Lung (tissue), 12 donors: ENCODE results near the gene FLACC1. TPM values are rescaled to one million over a fixed set of nuclear protein-coding genes. Genes with fewer than 3 reads are reported as not detected.

ENCODE experiments used
- ATAC-seq: fragments of 200-7000 bp; cut with Tn5 transposase; one replicate; pipeline ENCODE4 v1.9.1; 2020; ENCODE audit warnings: moderate number of reproducible peaks; ENCODE audit not compliant: insufficient read depth, low FRiP score
- DNase-seq, 3 donors: peaks; one replicate each; pipeline ENCODE4 v3.0.0-alpha.2; 2013 to 2017
- H3K27ac ChIP-seq, 2 donors: one replicate each; pipeline ENCODE4 v1.5.1; 2013; ENCODE audit warnings: mild to moderate bottlenecking in 2 of 2, moderate library complexity in 2 of 2, control low read depth in 1 of 2, inconsistent platforms in 1 of 2, low read depth in 1 of 2, low read length in 1 of 2
- H3K27me3 ChIP-seq, 3 donors: one replicate each; pipeline ENCODE4 v1.5.1; 2013; ENCODE audit warnings: low read length in 2 of 3; ENCODE audit not compliant: control insufficient read depth in 3 of 3, insufficient read depth in 3 of 3
- H3K36me3 ChIP-seq, 4 donors: one replicate each; pipeline ENCODE4 v1.5.1; 2013; ENCODE audit warnings: low read length in 4 of 4, mild to moderate bottlenecking in 1 of 4, moderate library complexity in 1 of 4; ENCODE audit not compliant: control insufficient read depth in 4 of 4, insufficient read depth in 4 of 4
- H3K4me1 ChIP-seq, 5 donors: one replicate each; pipeline ENCODE4 v1.5.1; 2013; ENCODE audit warnings: low read length in 5 of 5, mild to moderate bottlenecking in 2 of 5, moderate library complexity in 1 of 5; ENCODE audit not compliant: control insufficient read depth in 5 of 5, insufficient read depth in 5 of 5
- H3K4me3 ChIP-seq: one replicate; pipeline ENCODE4 v1.5.1; 2013; ENCODE audit warnings: mild to moderate bottlenecking, control low read depth, moderate library complexity
- H3K9ac ChIP-seq, 2 donors: one replicate each; pipeline ENCODE4 v1.5.1; 2013; ENCODE audit warnings: low read length in 2 of 2, control low read depth in 1 of 2; ENCODE audit not compliant: insufficient read depth in 1 of 2
- H3K9me3 ChIP-seq, 4 donors: one replicate each; pipeline ENCODE4 v1.5.1; 2013; ENCODE audit warnings: low read length in 3 of 4, mild to moderate bottlenecking in 1 of 4, moderate library complexity in 1 of 4; ENCODE audit not compliant: control insufficient read depth in 4 of 4, insufficient read depth in 3 of 4
- WGBS, 2 donors: extraction: QIAGEN DNeasy Blood & Tissue Kit; methylation state at CpG; one replicate each; pipeline ENCODE4 v1.1.7; 2013; 5-methylcytosine and 5-hydroxymethylcytosine counted together
- polyA plus RNA-seq, 2 donors: library from polyadenylated mRNA; stranded (reverse); fragments of 200-250 nt; gene quantifications; one replicate each; pipeline ENCODE4 v1.2.1, GENCODE V29; 2013
- total RNA-seq, 2 donors: library from RNA; depleted of rRNA in 1 of 2; stranded (reverse); fragments of >200 nt in 1 of 2; gene quantifications; one replicate each; pipeline ENCODE4 v1.2.1, GENCODE V29; 2014 to 2021
- TF ChIP-seq, protein P1 (sequence below): IDR thresholded peaks from 2 replicates; pipeline ENCODE4 v1.5.1; 2012; ENCODE audit warnings: mild to moderate bottlenecking; ENCODE audit errors: control extremely low read depth, extremely low read depth
- donor health status: control.
- donor health status: control.
- donor health status: Bipolar disorder and iron deficiency.
- donor health status: healthy.
- donor health status: DM: yes; HTN: yes; CAD: no.

FLACC1 gene
- total and polyA plus RNA-seq, 4 donors = 1.0 to 8.6 (median 4.9) TPM

DNA sequence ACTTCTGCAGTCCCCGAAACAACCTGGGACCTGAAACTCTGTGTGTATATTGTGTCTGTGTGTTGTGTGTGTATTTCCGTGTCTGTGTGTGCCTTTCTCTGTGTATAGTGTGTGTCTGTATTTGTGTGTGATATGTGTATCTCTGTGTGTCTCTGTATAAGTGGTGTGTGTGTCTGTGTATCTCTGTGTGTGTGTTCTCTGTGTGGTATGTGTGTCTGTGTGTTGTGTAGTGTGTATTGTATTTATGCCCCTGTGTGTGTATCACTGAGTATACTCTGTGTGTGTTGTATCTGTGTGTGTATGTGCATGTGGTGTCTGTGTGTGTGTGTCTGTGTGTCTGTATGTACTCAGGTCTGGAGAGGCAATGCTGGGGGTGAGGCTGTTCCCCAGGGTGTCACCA, 85.2 kb downstream of the FLACC1 start:
- no peak overlapping the region for H3K27ac ChIP-seq
- H3K4me3 ChIP-seq = no peak overlapping the region
- H3K9ac ChIP-seq = no peak overlapping the region
- TF ChIP-seq, protein P1, sequence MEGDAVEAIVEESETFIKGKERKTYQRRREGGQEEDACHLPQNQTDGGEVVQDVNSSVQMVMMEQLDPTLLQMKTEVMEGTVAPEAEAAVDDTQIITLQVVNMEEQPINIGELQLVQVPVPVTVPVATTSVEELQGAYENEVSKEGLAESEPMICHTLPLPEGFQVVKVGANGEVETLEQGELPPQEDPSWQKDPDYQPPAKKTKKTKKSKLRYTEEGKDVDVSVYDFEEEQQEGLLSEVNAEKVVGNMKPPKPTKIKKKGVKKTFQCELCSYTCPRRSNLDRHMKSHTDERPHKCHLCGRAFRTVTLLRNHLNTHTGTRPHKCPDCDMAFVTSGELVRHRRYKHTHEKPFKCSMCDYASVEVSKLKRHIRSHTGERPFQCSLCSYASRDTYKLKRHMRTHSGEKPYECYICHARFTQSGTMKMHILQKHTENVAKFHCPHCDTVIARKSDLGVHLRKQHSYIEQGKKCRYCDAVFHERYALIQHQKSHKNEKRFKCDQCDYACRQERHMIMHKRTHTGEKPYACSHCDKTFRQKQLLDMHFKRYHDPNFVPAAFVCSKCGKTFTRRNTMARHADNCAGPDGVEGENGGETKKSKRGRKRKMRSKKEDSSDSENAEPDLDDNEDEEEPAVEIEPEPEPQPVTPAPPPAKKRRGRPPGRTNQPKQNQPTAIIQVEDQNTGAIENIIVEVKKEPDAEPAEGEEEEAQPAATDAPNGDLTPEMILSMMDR = no peak
- H3K27me3 ChIP-seq = no peaks in the 10 kb centered on the region
- no peaks in the 10 kb centered on the region for H3K4me1 ChIP-seq
- H3K9me3 ChIP-seq = no peaks in the 10 kb centered on the region
- ATAC-seq (no peak), DNase-seq (no peak)
- H3K36me3 ChIP-seq = peaks cover 3 to 27% (median 20%) of the 10 kb centered on the region in 4 donors
- WGBS, 2 donors = 97 to 98% methylated on average over 2 of the region's 2 CpGs

DNA sequence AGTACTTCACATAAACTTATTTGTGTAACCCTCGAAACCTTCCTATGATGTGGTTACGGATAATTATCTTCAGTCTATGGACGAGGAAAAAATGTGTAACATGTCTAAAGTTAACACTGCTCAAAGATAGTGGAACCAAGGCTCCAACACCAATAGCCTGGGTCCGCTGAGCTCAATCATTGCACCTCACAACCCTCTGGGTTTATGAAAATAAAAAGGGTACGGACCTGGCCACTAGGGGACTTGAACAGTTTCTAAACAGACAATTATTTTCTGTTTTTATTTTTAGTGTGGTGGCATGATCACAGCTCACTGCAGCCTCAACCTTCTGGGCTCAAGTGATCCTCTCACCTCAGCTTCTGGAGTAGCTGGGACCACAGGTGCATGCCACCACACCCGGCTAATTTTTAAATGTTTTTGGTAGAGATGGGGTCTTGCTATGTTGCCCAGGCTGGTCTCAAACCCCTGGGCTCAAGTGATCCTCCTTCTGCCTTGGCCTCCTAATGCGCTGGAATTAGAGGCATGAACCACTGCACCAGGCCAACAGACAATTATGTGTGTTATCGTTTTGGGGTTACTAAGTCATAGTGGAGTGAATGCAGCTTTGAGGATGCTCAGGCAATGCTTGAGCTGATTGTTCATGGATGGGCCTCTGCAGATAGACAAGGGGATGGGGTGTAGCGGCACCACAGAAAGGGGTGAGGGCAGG, 86.7 kb downstream of the FLACC1 start:
- DNase-seq (no peak), ATAC-seq (no peak)
- Histone ChIP-seq H3K27me3 (no peaks in the 10 kb centered on the region), H3K9me3 (no peaks in the 10 kb centered on the region), H3K4me3 (no peak overlapping the region), H3K4me1 (no peaks in the 10 kb centered on the region), H3K36me3 (peaks cover 6 to 24% (median 15%) of the 10 kb centered on the region in 4 donors), H3K27ac (no peak overlapping the region), H3K9ac (no peak overlapping the region)
- WGBS, 2 donors = 84% methylated on average over 9 of the region's 9 CpGs
- TF ChIP-seq, protein P1 = no peak

DNA sequence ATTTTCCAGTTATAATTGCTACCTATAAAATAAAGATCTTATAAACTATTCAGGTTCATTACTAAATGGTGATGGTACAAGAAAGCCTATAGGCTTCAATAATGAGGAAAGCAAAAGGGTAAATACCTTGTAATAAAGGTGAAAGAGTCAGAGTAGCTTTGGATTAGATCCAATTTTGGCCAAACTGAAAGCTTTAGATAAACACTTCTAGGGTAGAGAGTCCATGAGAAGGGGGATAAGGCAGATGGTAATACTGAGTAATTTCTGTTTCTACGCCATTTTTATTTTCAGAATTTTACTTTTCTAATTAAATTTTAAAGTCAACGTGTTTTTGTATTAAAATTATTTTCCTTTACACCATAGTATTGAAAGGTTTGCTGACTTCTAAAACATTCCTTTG, 87.4 kb downstream of the FLACC1 start:
- Histone ChIP-seq H3K4me1 (no peaks in the 10 kb centered on the region), H3K36me3 (peaks cover 6 to 19% (median 14%) of the 10 kb centered on the region in 4 donors), H3K9me3 (no peaks in the 10 kb centered on the region), H3K9ac (no peak overlapping the region), H3K27ac (no peak overlapping the region), H3K27me3 (no peaks in the 10 kb centered on the region), H3K4me3 (no peak overlapping the region)
- ATAC-seq (no peak), DNase-seq (no peak)
- TF ChIP-seq, protein P1 = no peak
- WGBS, 2 donors = 80 to 93% methylated on average over 2 of the region's 2 CpGs
